Transverse colon (tissue), 4 donors: ENCODE results near the gene RASSF10. TPM values are rescaled to one million over a fixed set of nuclear protein-coding genes. Genes with fewer than 3 reads are reported as not detected.
A peak's percentile ranks its signal among the peaks of the same experiment; 100 is the strongest.

Source experiments
- DNase-seq: peaks from one replicate; pipeline ENCODE4 v3.0.0-alpha.2; 2019
- H3K27ac ChIP-seq, 4 donors: fragments of 200-600 bp; sonication (generic); 2 replicates each; pipeline ENCODE4 v1.5.1; 2016 to 2018; ENCODE audit warnings: inconsistent platforms in 4 of 4
- H3K27me3 ChIP-seq: fragments of 200-600 bp; sonication (generic); 2 replicates; pipeline ENCODE4 v1.5.1; 2017; ENCODE audit warnings: inconsistent platforms
- H3K36me3 ChIP-seq, 4 donors: fragments of 200-600 bp; sonication (generic); 2 replicates each; pipeline ENCODE4 v1.5.1; 2017 to 2019; ENCODE audit warnings: inconsistent platforms in 4 of 4
- H3K4me1 ChIP-seq, 4 donors: fragments of 200-600 bp; sonication (generic); 2 replicates each; pipeline ENCODE4 v1.5.1; 2017 to 2020; ENCODE audit warnings: inconsistent platforms in 4 of 4
- H3K4me3 ChIP-seq, 4 donors: fragments of 200-600 bp; sonication (generic); 1 replicate in 1 of 4; 2 replicates in 3 of 4; pipeline versions ENCODE4 v1.5.1 to v1.6.1; 2017 to 2019; ENCODE audit warnings: inconsistent platforms in 4 of 4
- H3K9me3 ChIP-seq, 2 donors: fragments of 200-600 bp; sonication (generic); 2 replicates each; pipeline ENCODE4 v1.5.1; 2017 to 2019; ENCODE audit warnings: inconsistent platforms in 2 of 2
- CTCF ChIP-seq, 5 experiments: fragments of 200-600 bp in 3 of 5; fragments of 450-650 bp in 2 of 5; sonication (generic) in 3 of 5; IDR thresholded peaks; 1 replicate in 2 of 5; 2 replicates in 3 of 5; pipeline ENCODE4 v1.5.1; 2016 to 2017; ENCODE audit warnings: antibody characterized with exemption in 5 of 5, inconsistent platforms in 3 of 5, mild to moderate bottlenecking in 2 of 5, moderate library complexity in 1 of 5
- EP300 ChIP-seq: sonication (generic); formaldehyde crosslinking; IDR thresholded peaks from one replicate; pipeline ENCODE4 v1.6.1; 2017; ENCODE audit warnings: antibody characterized with exemption, low read depth
- POLR2A ChIP-seq: fragments of 450-650 bp; IDR thresholded peaks from one replicate; pipeline ENCODE4 v1.6.1; 2016; ENCODE audit warnings: antibody characterized with exemption, mild to moderate bottlenecking, moderate library complexity
- POLR2AphosphoS5 ChIP-seq, 3 donors: sonication (generic); formaldehyde crosslinking; IDR thresholded peaks; one replicate each; pipeline ENCODE4 v1.6.1; 2016; ENCODE audit warnings: antibody characterized with exemption in 3 of 3
- WGBS, 2 donors: methylation state at CpG; one replicate each; pipeline ENCODE4 v1.1.5; 2018; ENCODE audit warnings: low coverage in 1 of 2; 5-methylcytosine and 5-hydroxymethylcytosine counted together
- in situ Hi-C, 4 donors: fragments of 200-750 bp; cut with MboI; loops; one replicate each; pipeline versions ENCODE4 v1.15.0 to v1.15.1; 2017; ENCODE audit warnings: low sequenced_read_pairs in 3 of 4, low pct_ligation_motif_present in 1 of 4, low pct_unique_long_range_greater_than_20kb in 1 of 4
- intact Hi-C: fragments of 100-400 bp; cut with DNase I; formaldehyde crosslinking; loops from one replicate; pipeline ENCODE4 v1.15.1; 2023; ENCODE audit warnings: low total_unique reads
- total RNA-seq, 4 donors: library from RNA; depleted of rRNA; stranded (reverse); fragments of >200 nt; gene quantifications; one replicate each; pipeline ENCODE4 v1.1.0, GENCODE V29; 2016

RASSF10 gene
- total RNA-seq, 4 donors from 2014 or later: 0.48 TPM; not detected in 3

GRCh38 chr11:12963792-12964536 lies 45.2 kb upstream of the RASSF10 start:
- Histone ChIP-seq H3K27me3 (no peaks in the 10 kb centered on the region), H3K9me3 (no peaks in the 10 kb centered on the region), H3K4me3 (no peak overlapping the region), H3K4me1 (no peaks in the 10 kb centered on the region), H3K27ac (no peak overlapping the region), H3K36me3 (no peaks in the 10 kb centered on the region)
- WGBS, 2 donors: 13 to 47% methylated on average over 3 to 13 of the region's 13 CpGs
- intact Hi-C loops (loop anchor here (5.0 kb wide), 1 partner anchor 378 kb away; no protein-coding TSS in a partner anchor), in situ Hi-C loops (loop anchor here (10.0 to 25.0 kb wide), 3 partner anchors 221 to 381 kb away; no protein-coding TSS in a partner anchor)
- DNase-seq: peak; percentile 72
- TF ChIP-seq CTCF (IDR thresholded peaks at IDR 0.05) (peak; percentile 83 to 89 (median 86)), POLR2AphosphoS5 (IDR thresholded peaks at IDR 0.05) (no peak)

GRCh38 chr11:12964650-12965049 lies 44.5 kb upstream of the RASSF10 start:
- H3K27ac ChIP-seq: no peak overlapping the region
- no peak for TF ChIP-seq EP300
- TF ChIP-seq POLR2AphosphoS5 (IDR thresholded peaks at IDR 0.05): no peak
- no peak for TF ChIP-seq POLR2A
- TF ChIP-seq CTCF (IDR thresholded peaks at IDR 0.05): no peak
- H3K36me3 ChIP-seq: no peaks in the 10 kb centered on the region
- intact Hi-C loops: loop anchor here (5.0 kb wide), 1 partner anchor 378 kb away; no protein-coding TSS in a partner anchor
- H3K9me3 ChIP-seq: no peaks in the 10 kb centered on the region
- H3K27me3 ChIP-seq: no peaks in the 10 kb centered on the region
- no peak overlapping the region for H3K4me3 ChIP-seq
- in situ Hi-C loops: loop anchor here (10.0 to 25.0 kb wide), 3 partner anchors 220 to 380 kb away; no protein-coding TSS in a partner anchor
- DNase-seq: no peak
- H3K4me1 ChIP-seq: no peaks in the 10 kb centered on the region
- 50 to 80% methylated on average over 2 to 7 of the region's 7 CpGs for WGBS, 2 donors

GRCh38 chr11:12966002-12966401 lies 43.1 kb upstream of the RASSF10 start:
- no peak for DNase-seq
- WGBS, 2 donors: 77 to 84% methylated on average over 4 to 5 of the region's 5 CpGs
- Histone ChIP-seq H3K27me3 (no peaks in the 10 kb centered on the region), H3K4me1 (no peaks in the 10 kb centered on the region), H3K27ac (no peak overlapping the region), H3K36me3 (no peaks in the 10 kb centered on the region), H3K4me3 (no peak overlapping the region), H3K9me3 (no peaks in the 10 kb centered on the region)
- intact Hi-C loops (no loop called here), in situ Hi-C loops (loop anchor here (10.0 to 25.0 kb wide), 3 partner anchors 219 to 379 kb away; no protein-coding TSS in a partner anchor)
- TF ChIP-seq EP300 (no peak), POLR2AphosphoS5 (IDR thresholded peaks at IDR 0.05) (no peak), POLR2A (no peak), CTCF (IDR thresholded peaks at IDR 0.05) (no peak)

- Histone ChIP-seq H3K36me3 (no peaks in the 10 kb centered on the region), H3K4me1 (no peaks in the 10 kb centered on the region), H3K27me3 (no peaks in the 10 kb centered on the region), H3K27ac (no peak overlapping the region), H3K9me3 (no peaks in the 10 kb centered on the region), H3K4me3 (no peak overlapping the region)
- no peak for TF ChIP-seq POLR2A
- TF ChIP-seq CTCF (IDR thresholded peaks at IDR 0.05): no peak
- no peak for TF ChIP-seq POLR2AphosphoS5 (IDR thresholded peaks at IDR 0.05)
- no peak for TF ChIP-seq EP300
- in situ Hi-C loops: loop anchor here (10.0 to 25.0 kb wide), 3 partner anchors 217 to 377 kb away; no protein-coding TSS in a partner anchor
- intact Hi-C loops: no loop called here
- 69 to 85% methylated on average over 1 of the region's 1 CpG for WGBS, 2 donors
- DNase-seq: no peak
Observed at GRCh38 chr11:12968101-12968500, 41.0 kb upstream of the RASSF10 start.
